Left cardiac atrium (tissue), 4 donors: Measurements from ENCODE around the gene CIP2A. TPM values are rescaled to one million over a fixed set of nuclear protein-coding genes. Genes with fewer than 3 reads are reported as not detected.

ENCODE experiments used
- ATAC-seq, 2 donors: fragments of 200-7000 bp; cut with Tn5 transposase; one replicate each; pipeline ENCODE4 v1.9.1; 2020; ENCODE audit warnings: mild to moderate bottlenecking in 2 of 2, moderate library complexity in 2 of 2
- DNase-seq: peaks from one replicate; pipeline ENCODE4 v3.0.0-alpha.2; 2020
- intact Hi-C, 2 donors: fragments of 100-400 bp; cut with DNase I; formaldehyde crosslinking; loops; one replicate each; pipeline versions ENCODE4 v1.14.1 to v1.15.1; 2022 to 2023
- total RNA-seq, 2 donors: library from RNA; stranded (reverse); fragmentation: NEBNext Ultra II Directional; extraction: Animal tissue kit (Norgen Biotek cat#: 25700); gene quantifications; one replicate each; pipeline ENCODE4 v1.2.1, GENCODE V29; 2021
- donor health status: DM: no; HTN: yes; CAD: no.
- donor health status: DM: no; HTN: yes; CAD: no; lungs with severe emphysema.
- donor health status: DM: yes; HTN: yes; CAD: no.
- donor health status: Dilated cardiomyopathy.

Gene CIP2A
- total RNA-seq, 2 donors from 2014 or later: 2.6 to 3.3 TPM

GRCh38 chr3:108518895-108519294, 70.3 kb downstream of the CIP2A start:
- intact Hi-C loops: no loop called here
- ATAC-seq (no peak), DNase-seq (no peak)

GRCh38 chr3:108516881-108517280, 72.4 kb downstream of the CIP2A start:
- DNase-seq: no peak
- intact Hi-C loops: loop anchor here in 1 of 2 donors (1.0 kb wide), 1 partner anchor 17 kb away; no protein-coding TSS in a partner anchor
- ATAC-seq: no peak

GRCh38 chr3:108513961-108514360, 75.3 kb downstream of the CIP2A start:
- ATAC-seq: peak in 1 of 2 donors; percentile 42
- intact Hi-C loops: no loop called here
- no peak for DNase-seq

GRCh38 chr3:108512671-108513070, 76.6 kb downstream of the CIP2A start:
- DNase-seq: no peak
- intact Hi-C loops: no loop called here
- peak in 1 of 2 donors; percentile 81 for ATAC-seq

GRCh38 chr3:108511490-108511889, 77.7 kb downstream of the CIP2A start:
- intact Hi-C loops: no loop called here
- ATAC-seq: no peak
- DNase-seq: no peak

- ATAC-seq: no peak
- intact Hi-C loops: no loop called here
Measured at GRCh38 chr3:108511055-108511454, 78.2 kb downstream of the CIP2A start.

GRCh38 chr3:108510496-108510895, 78.7 kb downstream of the CIP2A start, which contains the start of gene MYH15:
MYH15 (minus strand) TSS chr3:108510596; CDS start chr3:108510530, 66 bp downstream.
- DNase-seq: no peak
- no peak for ATAC-seq
- intact Hi-C loops: no loop called here

More at GRCh38 chr3:108511055-108511454, 78.2 kb downstream of the CIP2A start:
- no peak for DNase-seq

- DNase-seq (no peak), ATAC-seq (no peak)
- intact Hi-C loops: no loop called here
Measured at GRCh38 chr3:108509871-108510270, 79.4 kb downstream of the CIP2A start.

GRCh38 chr3:108509263-108509662, 80.0 kb downstream of the CIP2A start:
- DNase-seq (no peak), ATAC-seq (no peak)
- intact Hi-C loops: no loop called here

GRCh38 chr3:108507902-108508301, 81.3 kb downstream of the CIP2A start:
- intact Hi-C loops: no loop called here
- DNase-seq (no peak), ATAC-seq (no peak)

GRCh38 chr3:108505811-108506210, 83.4 kb downstream of the CIP2A start:
- ATAC-seq: no peak
- intact Hi-C loops: no loop called here

GRCh38 chr3:108503722-108504121, 85.5 kb downstream of the CIP2A start:
- DNase-seq: no peak
- ATAC-seq: no peak
- intact Hi-C loops: no loop called here

More at GRCh38 chr3:108505811-108506210, 83.4 kb downstream of the CIP2A start:
- DNase-seq: no peak

- no peak for ATAC-seq
- no peak for DNase-seq
- intact Hi-C loops: no loop called here
Measured at GRCh38 chr3:108501535-108501934, 87.7 kb downstream of the CIP2A start.

- intact Hi-C loops: loop anchor here in 1 of 2 donors (1.0 kb wide), 1 partner anchor 16 kb away; no protein-coding TSS in a partner anchor
- DNase-seq: no peak
- ATAC-seq: no peak
Measured at GRCh38 chr3:108500728-108501127, 88.5 kb downstream of the CIP2A start.

Other genes starting within 250 kb of the CIP2A start
- under 1 TPM; 0.42 to 0.65 TPM for gene MYH15, start 78.8 kb downstream of the CIP2A start, total RNA-seq
- 10 to 100 TPM; 14.4 to 15.0 TPM for gene DZIP3, start 284 bp upstream of the CIP2A start, total RNA-seq
- not detected for gene RETNLB, start 168.0 kb upstream of the CIP2A start, total RNA-seq
- under 1 TPM; 0.44 to 0.50 TPM for gene TRAT1, start 233.3 kb upstream of the CIP2A start, total RNA-seq